Measurements from ENCODE around the gene RPL36AL. TPM values are rescaled to one million over a fixed set of nuclear protein-coding genes. Genes with fewer than 3 reads are reported as not detected.

RPL36AL gene
- total and polyA plus RNA-seq, 7 experiments from 2014 or later: 177 to 686 (median 408) TPM

- no peak for ATAC-seq
- H3K27me3 Mint-ChIP-seq: no peaks in the 10 kb centered on the region
- peaks cover 30 to 66% (median 63%) of the 10 kb centered on the region in 7 donors for H3K4me1 Mint-ChIP-seq
- POLR2A ChIA-PET: interaction anchor here (0.6 to 1.3 kb wide), 3 partner anchors 41 to 842 kb away, joined by 3 to 5 read pairs (median 4); partner anchors contain the start of genes MGAT2 and RPL36AL
- peak overlapping the region in 2 of 10 donors; percentile 9 to 56 for H3K4me3 Mint-ChIP-seq
- DNase-seq: no peak
- H3K27ac ChIP-seq (ENCODE audit: low read depth, low read length): no peak overlapping the region
- peak overlapping the region in 5 of 9 donors; percentile 3 to 48 (median 13) for H3K27ac Mint-ChIP-seq
- intact Hi-C loops (cut with micrococcal nuclease): loop anchor here (10.0 kb wide), 2 partner anchors 1515 to 1665 kb away; partner anchors contain the start of genes TMX1 (in 1 of the 2) and TRIM9 (in 1 of the 2)
- H3K36me3 Mint-ChIP-seq: peaks cover 7 to 54% (median 43%) of the 10 kb centered on the region in 5 donors
- no peaks in the 10 kb centered on the region for H3K27me3 ChIP-seq (ENCODE audit: control insufficient read depth in 2 of 2, insufficient read depth in 2 of 2, low read length in 2 of 2)
- peaks cover 13 to 43% (median 16%) of the 10 kb centered on the region in 3 experiments for H3K36me3 ChIP-seq (ENCODE audit: control insufficient read depth in 2 of 3, insufficient read depth in 3 of 3, low read length in 3 of 3)
- no peak overlapping the region for H3K4me3 ChIP-seq (ENCODE audit: low read length)
- H3K9me3 ChIP-seq (ENCODE audit: control insufficient read depth in 2 of 3, low read length in 3 of 3): no peaks in the 10 kb centered on the region
- H3K4me1 ChIP-seq (ENCODE audit: control insufficient read depth in 2 of 2, insufficient read depth in 2 of 2, low read length in 2 of 2): peaks cover 16 to 19% of the 10 kb centered on the region in 2 donors
- no peaks in the 10 kb centered on the region for H3K9me3 Mint-ChIP-seq
- CTCF ChIA-PET: no interaction called here
These were observed 40.6 kb downstream of the RPL36AL start for GRCh38 chr14:49579841-49580240.

GRCh38 chr14:49578141-49578540, 42.3 kb downstream of the RPL36AL start:
- peaks cover 0 to 37% (median 3%) of the 10 kb centered on the region in 3 experiments for H3K36me3 ChIP-seq (ENCODE audit: control insufficient read depth in 2 of 3, insufficient read depth in 3 of 3, low read length in 3 of 3)
- H3K27ac Mint-ChIP-seq: peak overlapping the region in 2 of 9 donors; percentile 6 to 28
- POLR2A ChIA-PET: interaction anchor here (1.6 kb wide), 1 partner anchor 42 kb away, joined by 5 read pairs; the partner anchor contains the start of genes MGAT2 and RPL36AL
- H3K27me3 ChIP-seq (ENCODE audit: control insufficient read depth in 2 of 2, insufficient read depth in 2 of 2, low read length in 2 of 2): no peaks in the 10 kb centered on the region
- no peak for ATAC-seq
- peaks cover 18 to 53% (median 46%) of the 10 kb centered on the region in 7 donors for H3K4me1 Mint-ChIP-seq
- no peaks in the 10 kb centered on the region for H3K9me3 ChIP-seq (ENCODE audit: control insufficient read depth in 2 of 3, low read length in 3 of 3)
- H3K27me3 Mint-ChIP-seq: no peaks in the 10 kb centered on the region
- DNase-seq: no peak
- peaks cover 11 to 51% (median 41%) of the 10 kb centered on the region in 5 donors for H3K36me3 Mint-ChIP-seq
- intact Hi-C loops (cut with micrococcal nuclease): no loop called here
- H3K4me1 ChIP-seq (ENCODE audit: control insufficient read depth in 2 of 2, insufficient read depth in 2 of 2, low read length in 2 of 2): peaks cover 3 to 6% of the 10 kb centered on the region in 2 donors
- H3K27ac ChIP-seq (ENCODE audit: low read depth, low read length): no peak overlapping the region
- CTCF ChIA-PET: no interaction called here
- no peak overlapping the region for H3K4me3 ChIP-seq (ENCODE audit: low read length)
- no peak overlapping the region for H3K4me3 Mint-ChIP-seq
- H3K9me3 Mint-ChIP-seq: no peaks in the 10 kb centered on the region

- DNase-seq (no peak), ATAC-seq (no peak)
- ChIA-PET CTCF (no interaction called here), POLR2A (interaction anchor here (0.9 kb wide), 1 partner anchor 193 kb away, joined by 3 read pairs; no protein-coding TSS in a partner anchor)
- Histone ChIP-seq H3K27me3 (ENCODE audit: control insufficient read depth in 2 of 2, insufficient read depth in 2 of 2, low read length in 2 of 2) (no peaks in the 10 kb centered on the region), H3K4me3 (ENCODE audit: low read length) (no peak overlapping the region), H3K27ac (ENCODE audit: low read depth, low read length) (no peak overlapping the region), H3K36me3 (ENCODE audit: control insufficient read depth in 2 of 3, insufficient read depth in 3 of 3, low read length in 3 of 3) (peaks cover 0 to 40% (median 0%) of the 10 kb centered on the region in 3 experiments), H3K9me3 (ENCODE audit: control insufficient read depth in 2 of 3, low read length in 3 of 3) (peaks cover 0 to 9% (median 0%) of the 10 kb centered on the region in 3 experiments), H3K4me1 (ENCODE audit: control insufficient read depth in 2 of 2, insufficient read depth in 2 of 2, low read length in 2 of 2) (no peaks in the 10 kb centered on the region)
- intact Hi-C loops (cut with micrococcal nuclease): no loop called here
- H3K4me1 Mint-ChIP-seq: peaks cover 0 to 16% (median 11%) of the 10 kb centered on the region in 7 donors
- peaks cover 0 to 15% (median 5%) of the 10 kb centered on the region in 11 donors for H3K9me3 Mint-ChIP-seq
- no peaks in the 10 kb centered on the region for H3K27me3 Mint-ChIP-seq
- peaks cover 4 to 60% (median 43%) of the 10 kb centered on the region in 5 donors for H3K36me3 Mint-ChIP-seq
- no peak overlapping the region for H3K4me3 Mint-ChIP-seq
- H3K27ac Mint-ChIP-seq: no peak overlapping the region
These were observed 46.4 kb downstream of the RPL36AL start for GRCh38 chr14:49574038-49574437.

GRCh38 chr14:49569281-49569680, 51.1 kb downstream of the RPL36AL start:
- CTCF ChIA-PET: no interaction called here
- no peaks in the 10 kb centered on the region for H3K27me3 Mint-ChIP-seq
- DNase-seq: no peak
- H3K36me3 Mint-ChIP-seq: peaks cover 0 to 37% (median 22%) of the 10 kb centered on the region in 5 donors
- peaks cover 0 to 15% (median 5%) of the 10 kb centered on the region in 11 donors for H3K9me3 Mint-ChIP-seq
- H3K4me1 Mint-ChIP-seq: no peaks in the 10 kb centered on the region
- ATAC-seq: no peak
- no peak overlapping the region for H3K27ac Mint-ChIP-seq
- POLR2A ChIA-PET: no interaction called here
- Histone ChIP-seq H3K27me3 (ENCODE audit: control insufficient read depth in 2 of 2, insufficient read depth in 2 of 2, low read length in 2 of 2) (no peaks in the 10 kb centered on the region), H3K4me3 (ENCODE audit: low read length) (no peak overlapping the region), H3K27ac (ENCODE audit: low read depth, low read length) (no peak overlapping the region), H3K4me1 (ENCODE audit: control insufficient read depth in 2 of 2, insufficient read depth in 2 of 2, low read length in 2 of 2) (no peaks in the 10 kb centered on the region), H3K9me3 (ENCODE audit: control insufficient read depth in 2 of 3, low read length in 3 of 3) (peaks cover 0 to 9% (median 0%) of the 10 kb centered on the region in 3 experiments), H3K36me3 (ENCODE audit: control insufficient read depth in 2 of 3, insufficient read depth in 3 of 3, low read length in 3 of 3) (peaks cover 0 to 15% (median 0%) of the 10 kb centered on the region in 3 experiments)
- intact Hi-C loops (cut with micrococcal nuclease): no loop called here
- H3K4me3 Mint-ChIP-seq: no peak overlapping the region

Other genes starting within 250 kb of the RPL36AL start
- 1,000 to 10,000 TPM; 2,254 to 4,907 (median 2,729) TPM for gene RPS29, start 34.2 kb downstream of the RPL36AL start, total RNA-seq
- over 10,000 TPM; 10,630 to 13,249 TPM for gene RPS29, start 34.2 kb downstream of the RPL36AL start, polyA plus RNA-seq
- gene LRR1, start 21.7 kb downstream of the RPL36AL start, total RNA-seq: 10 to 100 TPM in 3 of 5 experiments, 1 to 10 TPM in 2; 7.5 to 39.7 (median 13.3) TPM
- 10 to 100 TPM; 12.0 to 14.2 TPM for gene LRR1, start 21.7 kb downstream of the RPL36AL start, polyA plus RNA-seq
- gene MGAT2, start 173 bp upstream of the RPL36AL start, total RNA-seq: 10 to 100 TPM; 16.8 to 69.3 (median 35.1) TPM
- 10 to 100 TPM; 16.5 to 24.5 TPM for gene MGAT2, start 173 bp upstream of the RPL36AL start, polyA plus RNA-seq
- gene DNAAF2, start 14.6 kb upstream of the RPL36AL start, total RNA-seq: 10 to 100 TPM in 2 of 5 experiments, 1 to 10 TPM in 3; 7.1 to 15.8 (median 9.0) TPM
- gene DNAAF2, start 14.6 kb upstream of the RPL36AL start, polyA plus RNA-seq: 10 to 100 TPM; 10.1 to 15.7 TPM
- gene POLE2, start 67.6 kb upstream of the RPL36AL start, total RNA-seq: 10 to 100 TPM in 1 of 5 experiments, 1 to 10 TPM in 3, under 1 TPM in 1; 0.80 to 23.1 (median 1.2) TPM
- gene POLE2, start 67.6 kb upstream of the RPL36AL start, polyA plus RNA-seq: 1 to 10 TPM in 1 of 2 donors, under 1 TPM in 1; 0.90 to 2.1 TPM
- gene KLHDC1, start 72.5 kb upstream of the RPL36AL start, total RNA-seq: 10 to 100 TPM in 3 of 5 experiments, 1 to 10 TPM in 2; 2.6 to 18.0 (median 12.2) TPM
- gene KLHDC1, start 72.5 kb upstream of the RPL36AL start, polyA plus RNA-seq: 1 to 10 TPM; 5.5 to 6.1 TPM
- gene KLHDC2, start 147.5 kb upstream of the RPL36AL start, total RNA-seq: 100 to 1,000 TPM in 1 of 5 experiments, 10 to 100 TPM in 4; 33.2 to 105 (median 84.7) TPM
- gene KLHDC2, start 147.5 kb upstream of the RPL36AL start, polyA plus RNA-seq: 100 to 1,000 TPM in 1 of 2 donors, 10 to 100 TPM in 1; 89.3 to 103 TPM
- gene NEMF, start 232.2 kb upstream of the RPL36AL start, total RNA-seq: 100 to 1,000 TPM in 4 of 5 experiments, 10 to 100 TPM in 1; 88.6 to 127 (median 105) TPM
- 10 to 100 TPM; 36.8 to 42.8 TPM for gene NEMF, start 232.2 kb upstream of the RPL36AL start, polyA plus RNA-seq

Data from naive thymus-derived CD4-positive, alpha-beta T cell (primary cell).